H9 (cell line): Measurements from ENCODE around the gene IQSEC2. TPM values are rescaled to one million over a fixed set of nuclear protein-coding genes. Genes with fewer than 3 reads are reported as not detected.

Source experiments
- DNase-seq: peaks from one replicate; pipeline ENCODE4 v3.0.0-alpha.2; 2017
- H2AFZ ChIP-seq: one replicate; pipeline ENCODE4 v1.6.1; 2013; ENCODE audit warnings: mild to moderate bottlenecking, low read length, control low read depth, moderate library complexity
- H2AK5ac ChIP-seq: 2 replicates; pipeline ENCODE4 v1.6.1; 2013; ENCODE audit warnings: low read length, control low read depth, mixed read lengths; ENCODE audit not compliant: insufficient read length
- H2BK120ac ChIP-seq: one replicate; pipeline ENCODE4 v1.6.1; 2013; ENCODE audit warnings: low read depth, mild to moderate bottlenecking, low read length, control low read depth, inconsistent platforms; ENCODE audit not compliant: poor library complexity, severe bottlenecking
- H2BK12ac ChIP-seq: 2 replicates; pipeline ENCODE4 v1.6.1; 2013; ENCODE audit warnings: low read length, control low read depth, mixed read lengths, low read depth; ENCODE audit not compliant: insufficient read length
- H2BK15ac ChIP-seq: 2 replicates; pipeline ENCODE4 v1.6.1; 2013; ENCODE audit warnings: low read depth, low read length, control low read depth
- H2BK20ac ChIP-seq: one replicate; pipeline ENCODE4 v1.6.1; 2013; ENCODE audit warnings: low read depth, mild to moderate bottlenecking, low read length, control low read depth, inconsistent platforms; ENCODE audit not compliant: poor library complexity, severe bottlenecking
- H2BK5ac ChIP-seq: 2 replicates; pipeline ENCODE4 v1.6.1; 2013; ENCODE audit warnings: low read length, control low read depth, mixed read lengths; ENCODE audit not compliant: insufficient read length
- H3K14ac ChIP-seq: 2 replicates; pipeline ENCODE4 v1.6.1; 2013; ENCODE audit warnings: low read length, control low read depth; ENCODE audit not compliant: insufficient read depth
- H3K18ac ChIP-seq: 2 replicates; pipeline ENCODE4 v1.6.1; 2013; ENCODE audit warnings: low read depth, mild to moderate bottlenecking, mixed read lengths, low read length, control low read depth; ENCODE audit not compliant: insufficient read length
- H3K23ac ChIP-seq: 2 replicates; pipeline ENCODE4 v1.6.1; 2013; ENCODE audit warnings: low read length, control low read depth, mixed read lengths, low read depth; ENCODE audit not compliant: insufficient read length
- H3K23me2 ChIP-seq: 2 replicates; pipeline ENCODE4 v1.6.1; 2013; ENCODE audit warnings: low read depth, mild to moderate bottlenecking, mixed read lengths, low read length, control low read depth; ENCODE audit not compliant: insufficient read length, poor library complexity, severe bottlenecking
- H3K27ac ChIP-seq: 2 replicates; pipeline ENCODE4 v1.5.1; 2013; ENCODE audit warnings: low read length, control low read depth, mixed read lengths, low read depth; ENCODE audit not compliant: insufficient read length
- H3K27me3 ChIP-seq: 2 replicates; pipeline ENCODE4 v1.6.1; 2013; ENCODE audit warnings: low read length, control low read depth, inconsistent platforms; ENCODE audit not compliant: insufficient read depth
- H3K4ac ChIP-seq: 2 replicates; pipeline ENCODE4 v1.6.1; 2013; ENCODE audit warnings: low read depth, mild to moderate bottlenecking, control low read depth, inconsistent platforms, low read length, moderate library complexity
- H3K4me1 ChIP-seq: 2 replicates; pipeline ENCODE4 v1.6.1; 2013; ENCODE audit warnings: low read length, control low read depth, inconsistent platforms; ENCODE audit not compliant: insufficient read depth
- H3K4me2 ChIP-seq: 2 replicates; pipeline ENCODE4 v1.6.1; 2013; ENCODE audit warnings: low read length, control low read depth, mixed read lengths; ENCODE audit not compliant: insufficient read length, insufficient read depth
- H3K56ac ChIP-seq: 2 replicates; pipeline ENCODE4 v1.6.1; 2013; ENCODE audit warnings: low read depth, mild to moderate bottlenecking, mixed read lengths, low read length, control low read depth; ENCODE audit not compliant: insufficient read length
- H3K79me1 ChIP-seq: 2 replicates; pipeline ENCODE4 v1.6.1; 2013; ENCODE audit warnings: low read depth, mild to moderate bottlenecking, moderate library complexity, low read length, control low read depth, inconsistent platforms; ENCODE audit not compliant: insufficient read depth, poor library complexity, severe bottlenecking
- H3K79me2 ChIP-seq: 2 replicates; pipeline ENCODE4 v1.6.1; 2013; ENCODE audit warnings: low read length, control low read depth, inconsistent platforms; ENCODE audit not compliant: insufficient read depth
- H3K9ac ChIP-seq: 2 replicates; pipeline ENCODE4 v1.6.1; 2013; ENCODE audit warnings: low read length, control low read depth, mixed read lengths; ENCODE audit not compliant: insufficient read length; ENCODE audit errors: extremely low read depth
- H3K9me3 ChIP-seq: one replicate; pipeline ENCODE4 v1.6.1; 2013; ENCODE audit warnings: low read depth, low read length, inconsistent platforms; ENCODE audit not compliant: control insufficient read depth
- H3T11ph ChIP-seq: one replicate; pipeline ENCODE4 v1.6.1; 2013; ENCODE audit warnings: mild to moderate bottlenecking, low read length, control low read depth, inconsistent platforms
- H4K20me1 ChIP-seq: one replicate; pipeline ENCODE4 v1.6.1; 2013; ENCODE audit not compliant: control insufficient read depth, insufficient read length, insufficient read depth
- H4K5ac ChIP-seq: 2 replicates; pipeline ENCODE4 v1.6.1; 2013; ENCODE audit warnings: low read depth, mild to moderate bottlenecking, mixed read lengths, low read length, control low read depth; ENCODE audit not compliant: insufficient read length
- H4K8ac ChIP-seq: replicated peaks from 2 replicates; pipeline ENCODE4 v1.6.1; 2013; ENCODE audit warnings: low read length, control low read depth, mixed read lengths, low read depth; ENCODE audit not compliant: insufficient read length
- H4K91ac ChIP-seq: 2 replicates; pipeline ENCODE4 v1.6.1; 2013; ENCODE audit warnings: low read depth, mild to moderate bottlenecking, moderate library complexity, mixed read lengths, low read length, control low read depth; ENCODE audit not compliant: insufficient read length
- H3K27ac Mint-ChIP-seq, 3 experiments: 2 replicates in 2 of 3; 3 replicates in 1 of 3; pipeline ENCODE4 v1.8.0; 2020 to 2021; ENCODE audit warnings: mixed read lengths in 3 of 3, mild to moderate bottlenecking in 1 of 3, moderate library complexity in 1 of 3
- H3K27me3 Mint-ChIP-seq: 2 replicates; pipeline ENCODE4 v1.8.0; 2021; ENCODE audit warnings: low read depth, mild to moderate bottlenecking, moderate library complexity, mixed read lengths
- H3K36me3 Mint-ChIP-seq, 3 experiments: 2 replicates in 2 of 3; 3 replicates in 1 of 3; pipeline ENCODE4 v1.8.0; 2020 to 2021; ENCODE audit warnings: low read depth in 3 of 3, mixed read lengths in 3 of 3; ENCODE audit not compliant: insufficient read depth in 1 of 3
- H3K4me1 Mint-ChIP-seq, 2 experiments: 2 replicates each; pipeline ENCODE4 v1.8.0; 2020; ENCODE audit warnings: mixed read lengths in 2 of 2
- H3K4me3 Mint-ChIP-seq, 2 experiments: 2 replicates in 1 of 2; 3 replicates in 1 of 2; pipeline ENCODE4 v1.8.0; 2020 to 2021; ENCODE audit warnings: mild to moderate bottlenecking in 2 of 2, mixed read lengths in 2 of 2, moderate library complexity in 1 of 2
- H3K9me3 Mint-ChIP-seq, 2 experiments: 2 replicates in 1 of 2; 3 replicates in 1 of 2; pipeline ENCODE4 v1.8.0; 2020; ENCODE audit warnings: mild to moderate bottlenecking in 2 of 2, mixed read lengths in 2 of 2, moderate library complexity in 1 of 2
- WGBS: extraction: QIAGEN DNeasy Blood & Tissue Kit; methylation state at CpG from one replicate; pipeline ENCODE4 v1.1.7; 2013; ENCODE audit warnings: missing lambda C conversion rate, low lambda C conversion rate, mixed read lengths; ENCODE audit not compliant: insufficient read length; ENCODE audit errors: extremely low coverage; 5-methylcytosine and 5-hydroxymethylcytosine counted together
- total RNA-seq: library from RNA; stranded (reverse); gene quantifications from 2 replicates; pipeline ENCODE4 v1.2.1, GENCODE V29; 2021
- TF ChIP-seq, protein P1 (sequence below): fragments of 200-600 bp; sonication (generic); conservative IDR thresholded peaks from 3 replicates; pipeline ENCODE4 v1.8.0; 2021; ENCODE audit warnings: antibody characterized with exemption, mild to moderate bottlenecking

IQSEC2 gene
- total RNA-seq, 1 experiment from 2014 or later = 7.0 TPM

DNA sequence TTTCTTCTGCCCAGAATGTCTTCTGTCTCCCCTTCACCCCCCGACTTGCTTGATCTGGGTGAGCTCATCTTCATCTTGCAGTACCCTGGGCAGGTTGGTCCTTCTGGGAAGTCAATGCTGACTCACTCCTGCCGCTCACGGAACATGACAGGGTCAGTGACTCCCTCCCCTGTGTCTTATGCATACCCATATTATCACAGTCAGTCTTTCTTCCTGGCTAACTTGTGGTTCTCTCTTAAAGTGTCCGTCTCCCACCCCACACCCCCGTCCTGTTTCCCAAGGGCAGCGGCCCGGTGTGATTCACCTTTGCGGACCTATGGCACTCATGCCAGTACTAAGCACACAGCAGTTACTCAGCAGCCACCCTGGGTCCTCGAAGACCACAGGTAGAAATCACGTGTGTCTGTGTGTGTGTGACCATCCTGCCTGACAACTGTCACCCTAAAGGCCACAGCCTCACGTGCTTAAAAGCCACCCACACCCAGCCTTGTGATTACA lies 17.7 kb downstream of the IQSEC2 start:
- H3K4me3 Mint-ChIP-seq = no peak overlapping the region
- no peak overlapping the region for H4K91ac ChIP-seq
- no peak overlapping the region for H3K4me2 ChIP-seq
- H2BK20ac ChIP-seq = no peak overlapping the region
- peak overlapping the region in 1 of 3 experiments; percentile 19; a peak in 1 of 7 replicates for H3K27ac Mint-ChIP-seq
- H3K27me3 Mint-ChIP-seq = no peaks in the 10 kb centered on the region; the same call in 1 of the 2 replicates
- DNase-seq = no peak
- WGBS = no CpG with 5 or more reads among the region's 11 CpGs
- peaks cover 2 to 4% of the 10 kb centered on the region in 2 experiments; a peak in 2 of 4 replicates for H3K4me1 Mint-ChIP-seq
- no peaks in the 10 kb centered on the region for H3K27me3 ChIP-seq
- no peaks in the 10 kb centered on the region for H3K23me2 ChIP-seq
- H4K20me1 ChIP-seq = no peaks in the 10 kb centered on the region
- no peak overlapping the region for H3K27ac ChIP-seq
- H2BK120ac ChIP-seq = no peak overlapping the region
- no peak overlapping the region for H2AFZ ChIP-seq
- H3K56ac ChIP-seq = no peak overlapping the region
- H2BK5ac ChIP-seq = no peak overlapping the region
- H3K14ac ChIP-seq = no peak overlapping the region
- TF ChIP-seq, protein P1, sequence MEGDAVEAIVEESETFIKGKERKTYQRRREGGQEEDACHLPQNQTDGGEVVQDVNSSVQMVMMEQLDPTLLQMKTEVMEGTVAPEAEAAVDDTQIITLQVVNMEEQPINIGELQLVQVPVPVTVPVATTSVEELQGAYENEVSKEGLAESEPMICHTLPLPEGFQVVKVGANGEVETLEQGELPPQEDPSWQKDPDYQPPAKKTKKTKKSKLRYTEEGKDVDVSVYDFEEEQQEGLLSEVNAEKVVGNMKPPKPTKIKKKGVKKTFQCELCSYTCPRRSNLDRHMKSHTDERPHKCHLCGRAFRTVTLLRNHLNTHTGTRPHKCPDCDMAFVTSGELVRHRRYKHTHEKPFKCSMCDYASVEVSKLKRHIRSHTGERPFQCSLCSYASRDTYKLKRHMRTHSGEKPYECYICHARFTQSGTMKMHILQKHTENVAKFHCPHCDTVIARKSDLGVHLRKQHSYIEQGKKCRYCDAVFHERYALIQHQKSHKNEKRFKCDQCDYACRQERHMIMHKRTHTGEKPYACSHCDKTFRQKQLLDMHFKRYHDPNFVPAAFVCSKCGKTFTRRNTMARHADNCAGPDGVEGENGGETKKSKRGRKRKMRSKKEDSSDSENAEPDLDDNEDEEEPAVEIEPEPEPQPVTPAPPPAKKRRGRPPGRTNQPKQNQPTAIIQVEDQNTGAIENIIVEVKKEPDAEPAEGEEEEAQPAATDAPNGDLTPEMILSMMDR = no peak
- no peak overlapping the region for H2BK12ac ChIP-seq
- H3K79me1 ChIP-seq = no peaks in the 10 kb centered on the region
- H3K36me3 Mint-ChIP-seq = peaks cover 10 to 17% (median 14%) of the 10 kb centered on the region in 3 experiments; a peak in 6 of 7 replicates
- no peaks in the 10 kb centered on the region for H3K4me1 ChIP-seq
- H3K9me3 ChIP-seq = peaks cover 29% of the 10 kb centered on the region
- no peak overlapping the region for H3K18ac ChIP-seq
- no peak overlapping the region for H3K9ac ChIP-seq
- no peaks in the 10 kb centered on the region for H3K79me2 ChIP-seq
- no peak overlapping the region for H2BK15ac ChIP-seq
- no peak overlapping the region for H4K5ac ChIP-seq
- H2AK5ac ChIP-seq = no peak overlapping the region
- H3K4ac ChIP-seq = no peak overlapping the region
- peaks cover 62 to 68% of the 10 kb centered on the region in 2 experiments for H3K9me3 Mint-ChIP-seq
- no peak overlapping the region for H3T11ph ChIP-seq
- no peak overlapping the region for H3K23ac ChIP-seq
- H4K8ac ChIP-seq = no peak overlapping the region
